Hepatocyte (in vitro differentiated cells): ENCODE data around the gene COMMD3. TPM values are rescaled to one million over a fixed set of nuclear protein-coding genes. Genes with fewer than 3 reads are reported as not detected.

Source experiments
- DNase-seq: peaks from one replicate; pipeline ENCODE4 v3.0.0-alpha.2; 2016; ENCODE audit warnings: low spot score
- H2AFZ ChIP-seq: fragments of 200-600 bp; sonication (generic); 2 replicates; pipeline ENCODE4 v1.6.0; 2016; ENCODE audit warnings: antibody characterized with exemption, mild to moderate bottlenecking
- H3K27ac ChIP-seq: fragments of 200-600 bp; sonication (generic); 2 replicates; pipeline ENCODE4 v1.5.1; 2016; ENCODE audit warnings: mild to moderate bottlenecking
- H3K27me3 ChIP-seq: fragments of 200-600 bp; sonication (generic); 2 replicates; pipeline ENCODE4 v1.6.1; 2016
- H3K36me3 ChIP-seq: fragments of 200-600 bp; sonication (generic); replicated peaks from 2 replicates; pipeline ENCODE4 v1.5.1; 2016; ENCODE audit warnings: low read depth; ENCODE audit not compliant: insufficient read depth
- H3K4me1 ChIP-seq: fragments of 200-600 bp; sonication (generic); 2 replicates; pipeline ENCODE4 v1.5.1; 2016; ENCODE audit warnings: mild to moderate bottlenecking, moderate library complexity; ENCODE audit not compliant: insufficient read depth
- H3K4me2 ChIP-seq: fragments of 200-600 bp; sonication (generic); 2 replicates; pipeline ENCODE4 v1.6.0; 2016
- H3K4me3 ChIP-seq: fragments of 200-600 bp; sonication (generic); 2 replicates; pipeline ENCODE4 v1.5.1; 2016; ENCODE audit warnings: mild to moderate bottlenecking
- H3K79me2 ChIP-seq: fragments of 200-600 bp; sonication (generic); 2 replicates; pipeline ENCODE4 v1.6.0; 2017; ENCODE audit warnings: mild to moderate bottlenecking
- H3K9me2 ChIP-seq: fragments of 200-600 bp; sonication (generic); replicated peaks from 2 replicates; pipeline ENCODE4 v1.6.0; 2017; ENCODE audit warnings: mild to moderate bottlenecking; ENCODE audit not compliant: insufficient read depth
- H3K9me3 ChIP-seq: fragments of 200-600 bp; sonication (generic); 2 replicates; pipeline ENCODE4 v1.5.1; 2016; ENCODE audit warnings: low read depth, mild to moderate bottlenecking
- H4K20me1 ChIP-seq: fragments of 200-600 bp; sonication (generic); 2 replicates; pipeline ENCODE4 v1.6.0; 2016; ENCODE audit warnings: mild to moderate bottlenecking; ENCODE audit not compliant: insufficient read depth, poor library complexity, severe bottlenecking
- EZH2 ChIP-seq: fragments of 200-600 bp; sonication (generic); IDR thresholded peaks from 2 replicates; pipeline ENCODE4 v1.6.1; 2016; ENCODE audit warnings: antibody characterized with exemption, mild to moderate bottlenecking, borderline replicate concordance
- EZH2phosphoT487 ChIP-seq: fragments of 200-600 bp; sonication (generic); IDR thresholded peaks from one replicate; pipeline ENCODE4 v1.6.1; 2018; ENCODE audit warnings: antibody characterized with exemption, mild to moderate bottlenecking, low read depth, moderate library complexity; ENCODE audit not compliant: unreplicated experiment, severe bottlenecking
- WGBS: methylation state at CpG from one replicate; pipeline ENCODE4 v1.1.6; 2016; ENCODE audit warnings: low lambda C conversion rate; ENCODE audit errors: missing lambda C conversion rate; 5-methylcytosine and 5-hydroxymethylcytosine counted together
- polyA plus RNA-seq: library from polyadenylated mRNA; unstranded; fragments of >200 nt; fragmentation: Nextera tagmentation; extraction: Ambion mirVana; gene quantifications from 2 replicates; pipeline ENCODE4 v1.2.1, GENCODE V29; 2016
- total RNA-seq: library from RNA; depleted of rRNA; stranded (reverse); fragments of >200 nt; gene quantifications from 2 replicates; pipeline ENCODE4 v1.2.3, GENCODE V29; 2014
- TF ChIP-seq, protein P1 (sequence below): fragments of 200-600 bp; sonication (generic); IDR thresholded peaks from 2 replicates; pipeline ENCODE4 v1.5.1; 2016; ENCODE audit warnings: antibody characterized with exemption, mild to moderate bottlenecking; ENCODE audit not compliant: poor library complexity

Gene COMMD3
- total and polyA plus RNA-seq, 2 experiments from 2014 or later, result 55.1 to 92.3 TPM

DNA sequence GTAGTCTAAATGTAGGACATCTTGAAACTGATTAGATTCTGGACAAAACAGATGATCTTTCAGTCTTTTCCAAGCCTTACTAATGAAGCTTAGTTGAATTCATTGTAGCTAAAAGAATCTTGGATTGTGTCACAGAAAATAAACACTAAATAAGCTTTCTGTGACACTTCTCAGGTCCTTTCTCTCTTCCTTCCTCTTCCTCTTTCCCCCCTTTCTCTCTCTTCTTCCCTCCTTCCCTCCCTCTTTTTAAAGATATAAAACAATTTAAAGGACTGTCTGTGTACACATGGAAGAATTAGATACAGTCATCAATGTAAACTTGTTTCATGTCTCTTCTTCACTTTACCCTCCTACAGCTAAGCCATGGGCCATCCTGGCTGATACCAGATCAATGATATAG, 5.3 kb upstream of the COMMD3 start:
- TF ChIP-seq EZH2phosphoT487, result no peak
- TF ChIP-seq, protein P1, sequence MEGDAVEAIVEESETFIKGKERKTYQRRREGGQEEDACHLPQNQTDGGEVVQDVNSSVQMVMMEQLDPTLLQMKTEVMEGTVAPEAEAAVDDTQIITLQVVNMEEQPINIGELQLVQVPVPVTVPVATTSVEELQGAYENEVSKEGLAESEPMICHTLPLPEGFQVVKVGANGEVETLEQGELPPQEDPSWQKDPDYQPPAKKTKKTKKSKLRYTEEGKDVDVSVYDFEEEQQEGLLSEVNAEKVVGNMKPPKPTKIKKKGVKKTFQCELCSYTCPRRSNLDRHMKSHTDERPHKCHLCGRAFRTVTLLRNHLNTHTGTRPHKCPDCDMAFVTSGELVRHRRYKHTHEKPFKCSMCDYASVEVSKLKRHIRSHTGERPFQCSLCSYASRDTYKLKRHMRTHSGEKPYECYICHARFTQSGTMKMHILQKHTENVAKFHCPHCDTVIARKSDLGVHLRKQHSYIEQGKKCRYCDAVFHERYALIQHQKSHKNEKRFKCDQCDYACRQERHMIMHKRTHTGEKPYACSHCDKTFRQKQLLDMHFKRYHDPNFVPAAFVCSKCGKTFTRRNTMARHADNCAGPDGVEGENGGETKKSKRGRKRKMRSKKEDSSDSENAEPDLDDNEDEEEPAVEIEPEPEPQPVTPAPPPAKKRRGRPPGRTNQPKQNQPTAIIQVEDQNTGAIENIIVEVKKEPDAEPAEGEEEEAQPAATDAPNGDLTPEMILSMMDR, result no peak
- no peak for TF ChIP-seq EZH2
- no peaks in the 10 kb centered on the region for H3K9me3 ChIP-seq
- no peaks in the 10 kb centered on the region for H3K36me3 ChIP-seq
- H3K9me2 ChIP-seq, result no peaks in the 10 kb centered on the region
- H2AFZ ChIP-seq, result no peak overlapping the region
- H3K4me3 ChIP-seq, result no peak overlapping the region
- peaks cover 6% of the 10 kb centered on the region for H3K4me1 ChIP-seq
- H3K4me2 ChIP-seq, result no peak overlapping the region
- no peak for DNase-seq
- no peaks in the 10 kb centered on the region for H3K79me2 ChIP-seq
- no peaks in the 10 kb centered on the region for H4K20me1 ChIP-seq
- H3K27me3 ChIP-seq, result peaks cover 6% of the 10 kb centered on the region
- no peak overlapping the region for H3K27ac ChIP-seq

DNA sequence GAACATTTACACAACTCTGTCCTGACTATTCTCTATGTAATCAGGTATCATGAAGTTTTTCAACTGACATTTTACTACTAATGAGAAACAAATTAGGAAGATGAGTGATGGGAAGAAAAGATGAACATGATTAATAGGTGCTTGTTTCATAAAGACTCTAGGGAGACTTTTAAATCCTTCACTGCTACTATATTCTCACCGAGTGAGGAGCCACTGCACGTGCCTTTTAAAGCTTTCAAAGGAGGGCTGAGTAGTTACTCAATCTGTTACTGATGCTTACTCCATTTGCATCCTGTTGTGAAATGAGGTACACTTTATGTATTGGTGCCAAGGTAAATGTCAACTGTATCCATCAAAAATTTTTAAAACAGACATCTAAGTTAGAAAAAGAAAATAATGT, 1.3 kb upstream of the COMMD3 start:
- H3K9me3 ChIP-seq, result no peaks in the 10 kb centered on the region
- peaks cover 18% of the 10 kb centered on the region for H3K27me3 ChIP-seq
- peaks cover 11% of the 10 kb centered on the region for H4K20me1 ChIP-seq
- H3K4me1 ChIP-seq, result peaks cover 13% of the 10 kb centered on the region
- no peak overlapping the region for H2AFZ ChIP-seq
- H3K27ac ChIP-seq, result no peak overlapping the region
- peak overlapping the region; percentile 73 for H3K4me2 ChIP-seq
- peaks cover 22% of the 10 kb centered on the region for H3K79me2 ChIP-seq
- DNase-seq, result no peak
- H3K9me2 ChIP-seq, result no peaks in the 10 kb centered on the region
- TF ChIP-seq, protein P1, result no peak
- TF ChIP-seq EZH2phosphoT487, result no peak
- TF ChIP-seq EZH2, result no peak
- H3K36me3 ChIP-seq, result no peaks in the 10 kb centered on the region
- no peak overlapping the region for H3K4me3 ChIP-seq
- WGBS, result 49% methylated on average over 2 of the region's 2 CpGs

DNA sequence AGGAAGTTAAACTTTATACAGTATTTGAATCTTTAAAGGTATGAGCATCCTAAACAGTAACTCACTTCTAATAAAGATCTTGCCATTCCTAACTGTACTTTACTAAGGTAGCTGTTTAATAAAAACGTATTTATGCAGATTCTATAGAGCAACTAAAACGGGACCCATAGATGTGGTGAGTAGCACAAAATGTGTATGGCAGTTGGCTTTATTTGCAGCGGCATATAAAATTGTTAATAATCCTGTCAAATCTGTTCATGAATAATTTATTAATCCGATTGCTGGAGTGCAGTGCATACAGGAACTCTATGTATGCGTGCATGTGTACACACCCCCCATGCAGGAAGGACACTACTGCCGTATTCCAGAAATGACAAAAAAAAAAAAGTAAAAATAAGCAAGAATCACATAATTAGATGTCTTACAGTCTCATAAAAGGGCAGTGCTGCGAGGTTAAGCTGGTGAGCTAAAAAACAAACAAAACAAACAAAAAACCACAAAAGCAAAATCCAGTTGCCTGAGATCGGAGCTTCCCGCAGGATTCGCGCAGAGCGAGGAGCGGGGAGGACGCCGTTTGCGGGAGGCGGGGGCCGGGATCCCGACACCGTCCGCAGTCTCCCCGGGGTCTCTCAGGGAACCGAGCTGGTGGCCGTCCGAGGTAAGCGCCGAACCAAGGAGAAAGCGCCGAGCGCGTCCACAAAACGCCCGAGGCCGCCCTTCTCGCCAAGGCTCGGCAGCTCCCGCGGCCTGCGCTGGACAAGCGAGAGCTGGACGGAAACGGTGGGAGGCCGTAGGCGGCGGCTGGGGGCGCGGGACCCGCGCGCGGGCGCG, 518 bp upstream of the COMMD3 start:
- TF ChIP-seq, protein P1, result no peak
- TF ChIP-seq EZH2phosphoT487, result no peak
- TF ChIP-seq EZH2, result no peak
- H3K36me3 ChIP-seq, result no peaks in the 10 kb centered on the region
- peaks cover 12% of the 10 kb centered on the region for H4K20me1 ChIP-seq
- peak overlapping the region; percentile 99 for H3K27ac ChIP-seq
- no peak for DNase-seq
- 5% methylated on average over 22 of the region's 53 CpGs for WGBS
- peaks cover 22% of the 10 kb centered on the region for H3K79me2 ChIP-seq
- H3K4me1 ChIP-seq, result peaks cover 13% of the 10 kb centered on the region
- no peaks in the 10 kb centered on the region for H3K9me2 ChIP-seq
- peak overlapping the region; percentile 93 for H2AFZ ChIP-seq
- H3K9me3 ChIP-seq, result no peaks in the 10 kb centered on the region
- H3K4me2 ChIP-seq, result peak overlapping the region; percentile 73
- H3K27me3 ChIP-seq, result peaks cover 17% of the 10 kb centered on the region
- H3K4me3 ChIP-seq, result peak overlapping the region; percentile 79
